GM12892 (cell line): ENCODE measurements around the gene DHRS3.

Source experiments
- POLR2A ChIP-seq: IDR thresholded peaks from 2 replicates; pipeline ENCODE4 v1.6.1; 2011; ENCODE audit warnings: low read depth, low read length, control low read depth
- TAF1 ChIP-seq: IDR thresholded peaks from 2 replicates; pipeline ENCODE4 v1.6.1; 2011; ENCODE audit warnings: low read depth, mild to moderate bottlenecking, control low read depth, low read length, borderline replicate concordance

GRCh38 chr1:12591267-12591938, 26.6 kb downstream of the DHRS3 start:
- TF ChIP-seq POLR2A (no peak), TAF1 (no peak)
